HG03457 (cell line): Measurements from ENCODE around the gene HES6.

Experiments used
- ATAC-seq: cut with Tn5 transposase; IDR thresholded peaks from one replicate; pipeline ENCODE4 v1.9.1; 2021; ENCODE audit warnings: moderate number of reproducible peaks; ENCODE audit not compliant: unreplicated experiment

HES6 gene

DNA sequence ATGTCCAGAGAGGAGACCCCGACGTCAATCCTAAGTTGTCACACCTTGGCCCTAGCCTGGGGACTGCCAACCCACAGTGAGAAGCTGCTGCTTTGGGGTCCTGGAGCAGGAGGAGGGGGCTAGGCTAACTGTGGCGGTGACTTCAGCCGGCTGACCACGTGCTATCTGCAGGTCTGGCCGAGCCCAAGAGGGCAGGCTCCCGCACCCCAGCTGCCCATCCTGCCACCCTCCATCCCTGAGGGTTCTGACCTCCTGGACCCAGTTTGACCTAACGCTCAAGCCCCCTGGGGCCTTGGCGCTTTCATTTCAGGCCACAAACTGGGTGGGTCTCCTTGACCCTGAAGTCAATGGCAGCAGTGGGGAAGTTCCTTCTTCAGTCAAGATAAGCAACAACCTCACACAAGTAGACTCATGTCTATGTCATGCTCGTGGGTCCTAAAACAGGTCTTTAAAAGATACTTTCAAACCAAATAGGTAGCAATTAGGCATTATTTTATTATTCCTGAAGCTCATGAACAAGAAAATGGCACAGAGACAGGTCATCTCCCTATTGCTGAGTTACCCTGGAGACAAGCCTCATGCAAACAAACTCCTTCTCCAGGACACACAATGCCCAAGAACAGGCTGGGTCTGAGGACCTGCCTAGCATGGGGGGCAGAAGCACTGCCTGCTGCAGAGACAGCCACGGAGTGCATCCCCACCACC, 2.3 kb downstream of the HES6 start:
- no peak for ATAC-seq

DNA sequence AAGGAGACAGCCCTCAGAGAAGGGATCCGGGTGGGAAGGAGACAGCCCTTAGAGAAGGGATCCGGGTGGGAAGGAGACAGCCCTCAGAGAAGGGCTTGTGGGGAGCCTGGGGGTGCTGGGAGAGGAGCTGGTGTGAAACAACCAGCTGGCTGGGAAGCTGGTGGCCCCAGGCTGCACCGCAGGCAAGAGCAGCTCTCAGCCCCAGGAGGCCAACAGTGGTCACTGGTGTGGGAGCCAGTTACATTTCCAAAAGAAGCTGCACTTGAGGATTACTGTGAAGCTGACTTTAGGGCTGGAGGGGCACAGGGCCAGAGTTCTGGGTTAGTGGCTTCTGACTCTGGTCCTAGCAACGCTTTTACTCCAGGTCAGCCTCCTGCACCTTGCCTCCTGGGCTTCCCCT, 3.3 kb downstream of the HES6 start:
- no peak for ATAC-seq

DNA sequence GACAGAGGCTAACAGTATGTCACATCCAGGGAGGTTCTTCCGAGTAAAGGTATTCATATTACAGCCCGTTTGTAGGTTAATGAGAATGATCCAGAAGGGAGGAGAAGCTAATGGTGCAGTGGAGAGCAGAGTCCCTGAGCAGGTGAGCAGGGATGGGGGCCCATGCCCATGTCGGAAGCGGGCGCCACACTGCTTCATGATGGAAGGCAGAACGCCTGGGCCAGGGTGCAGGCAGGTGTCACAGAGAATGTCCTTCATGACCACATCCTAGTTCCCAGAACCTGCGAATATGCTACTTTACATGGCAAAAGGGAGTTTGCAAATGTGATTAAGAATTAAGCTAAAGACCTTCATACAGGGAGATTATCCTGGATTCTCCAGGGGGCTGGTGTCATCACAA, 4.0 kb downstream of the HES6 start:
- ATAC-seq, result no peak

DNA sequence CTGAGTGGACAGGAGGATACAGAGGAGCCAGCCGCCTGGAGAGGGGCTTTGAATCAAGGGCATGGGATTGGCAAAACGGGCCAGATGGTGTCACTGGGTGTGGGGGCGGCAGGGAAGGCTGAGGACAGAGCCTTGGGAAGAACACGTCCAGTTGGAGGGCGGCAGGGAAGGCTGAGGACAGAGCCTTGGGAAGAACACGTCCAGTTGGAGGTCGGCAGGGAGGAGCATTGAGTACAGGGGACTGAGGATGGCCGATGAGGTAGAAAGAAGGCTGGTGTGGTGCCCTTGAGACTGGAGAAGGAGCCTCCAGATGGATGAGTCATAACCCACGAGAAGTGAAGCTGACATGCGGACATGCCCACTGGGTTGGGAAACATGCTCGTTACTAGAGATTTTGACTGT, 4.5 kb downstream of the HES6 start:
- ATAC-seq, result no peak

DNA sequence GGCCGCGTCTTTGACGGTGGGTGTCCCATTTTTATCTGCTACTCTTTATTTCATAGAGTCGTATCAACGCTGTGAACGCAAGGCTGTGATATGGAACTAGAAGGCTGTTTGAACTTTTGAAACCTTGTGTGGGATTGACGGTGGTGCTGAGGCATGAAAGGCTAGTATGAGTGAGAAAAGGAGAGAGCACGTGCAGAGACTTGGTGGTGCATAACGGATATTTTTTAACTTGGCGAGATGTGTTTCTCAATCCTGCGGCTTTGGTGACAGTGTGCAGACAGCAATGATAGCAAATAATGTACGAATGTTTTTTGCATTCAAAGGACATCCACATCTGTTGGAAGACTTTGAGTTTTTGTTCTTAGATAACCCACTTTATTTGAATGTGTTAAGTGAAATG, 6.2 kb downstream of the HES6 start:
- no peak for ATAC-seq

DNA sequence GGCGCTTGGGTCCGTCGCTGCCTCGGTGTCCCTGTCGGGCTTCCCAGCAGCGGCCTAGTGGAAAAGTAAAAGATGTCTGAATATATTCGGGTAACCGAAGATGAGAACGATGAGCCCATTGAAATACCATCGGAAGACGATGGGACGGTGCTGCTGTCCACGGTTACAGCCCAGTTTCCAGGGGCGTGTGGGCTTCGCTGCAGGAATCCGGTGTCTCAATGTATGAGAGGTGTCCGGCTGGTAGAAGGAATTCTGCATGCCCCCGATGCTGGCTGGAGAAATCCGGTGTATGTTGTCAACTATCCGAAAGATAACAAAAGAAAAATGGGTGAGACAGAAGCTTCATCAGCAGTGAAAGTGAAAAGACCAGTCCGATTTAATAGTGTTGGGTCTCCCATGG, 8.0 kb downstream of the HES6 start:
- no peak for ATAC-seq

DNA sequence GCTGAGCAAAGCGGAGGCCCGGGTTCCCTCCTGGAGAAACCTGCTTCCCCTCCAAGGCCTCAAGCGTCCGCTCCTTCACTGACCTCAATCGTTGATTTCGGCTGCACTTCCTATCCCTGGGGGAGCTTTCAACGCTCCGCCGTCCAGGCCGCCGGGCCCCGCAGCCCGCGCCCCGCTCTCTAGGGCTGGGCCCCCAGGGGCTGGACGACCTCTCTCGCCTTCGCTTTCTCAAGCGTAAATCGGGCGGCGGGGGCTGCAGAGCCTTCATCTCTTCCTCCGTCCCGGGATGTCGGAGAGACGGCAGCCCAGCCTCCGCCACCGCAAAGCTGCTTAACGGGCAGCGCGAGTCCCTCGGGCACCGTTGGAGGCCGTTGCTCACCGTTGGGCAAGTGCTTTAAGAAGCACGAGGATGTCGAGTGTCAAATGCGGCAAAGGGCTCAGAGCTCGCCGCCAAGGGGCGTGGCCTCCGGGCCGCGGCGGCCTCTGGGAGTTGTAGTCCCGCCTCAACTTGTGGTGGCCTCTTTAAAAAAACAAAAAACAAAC, 8.5 kb downstream of the HES6 start:
- no peak for ATAC-seq

DNA sequence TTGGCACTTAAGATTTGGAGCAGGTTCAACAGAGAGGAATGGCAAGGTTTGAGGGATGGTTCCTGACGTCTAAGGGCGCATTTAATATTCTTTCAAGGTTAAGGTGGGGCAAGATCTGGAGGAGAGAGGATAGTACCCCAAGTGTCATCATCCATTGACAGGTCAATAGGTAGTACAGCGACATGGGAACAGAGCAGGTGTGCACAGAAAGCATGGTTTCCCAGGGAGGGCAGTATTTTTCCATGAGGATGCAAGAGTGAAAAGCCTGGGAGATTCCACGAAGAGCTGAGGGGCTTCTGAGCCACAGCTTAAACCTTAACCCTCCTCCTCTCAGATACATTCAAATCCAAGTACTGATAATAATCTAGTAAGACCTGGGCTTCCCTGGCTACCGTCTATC, 9.1 kb downstream of the HES6 start:
- ATAC-seq, result no peak

DNA sequence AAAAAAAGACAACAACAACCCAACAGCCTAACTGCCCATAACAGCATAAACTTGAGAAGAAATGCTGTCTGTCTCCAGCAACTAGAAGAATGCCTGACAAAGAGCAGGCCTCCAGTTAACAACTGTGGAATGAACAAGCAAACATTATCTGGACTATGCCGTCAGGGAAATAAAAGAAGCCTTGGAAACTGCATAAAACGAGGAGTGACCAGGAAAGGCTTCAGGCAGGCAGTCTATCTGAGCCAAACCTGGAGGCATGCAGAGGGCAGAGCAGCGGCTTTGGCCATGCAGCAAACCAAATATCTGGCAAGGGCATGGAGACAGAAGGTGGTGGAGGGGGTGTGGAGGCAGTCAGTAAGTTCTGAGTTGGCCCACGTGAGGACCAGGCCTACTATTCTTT, 11.1 kb downstream of the HES6 start:
- ATAC-seq, result no peak

DNA sequence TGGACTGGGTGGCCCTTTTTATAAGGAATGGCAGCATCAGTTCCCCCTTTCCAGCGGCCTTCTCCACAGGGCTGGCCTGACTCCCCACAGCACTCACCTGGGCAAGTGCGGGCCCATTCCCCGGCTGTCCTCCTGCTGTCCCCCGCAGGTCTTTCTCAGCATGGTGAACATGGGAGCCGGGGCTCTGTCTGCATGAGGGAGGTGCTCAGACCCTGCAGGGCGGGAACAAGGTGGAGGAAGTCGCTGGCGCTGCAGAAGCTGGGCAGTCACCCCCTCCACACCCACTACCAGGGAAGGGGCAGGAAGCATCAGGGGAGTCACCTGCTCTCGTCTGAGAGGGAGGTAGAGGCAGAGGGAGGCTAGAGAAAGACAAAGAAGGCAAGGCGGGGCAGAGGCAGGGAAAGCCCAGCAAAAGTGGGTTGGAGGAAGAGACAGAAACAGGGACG, 12.2 kb downstream of the HES6 start:
- ATAC-seq, result no peak

DNA sequence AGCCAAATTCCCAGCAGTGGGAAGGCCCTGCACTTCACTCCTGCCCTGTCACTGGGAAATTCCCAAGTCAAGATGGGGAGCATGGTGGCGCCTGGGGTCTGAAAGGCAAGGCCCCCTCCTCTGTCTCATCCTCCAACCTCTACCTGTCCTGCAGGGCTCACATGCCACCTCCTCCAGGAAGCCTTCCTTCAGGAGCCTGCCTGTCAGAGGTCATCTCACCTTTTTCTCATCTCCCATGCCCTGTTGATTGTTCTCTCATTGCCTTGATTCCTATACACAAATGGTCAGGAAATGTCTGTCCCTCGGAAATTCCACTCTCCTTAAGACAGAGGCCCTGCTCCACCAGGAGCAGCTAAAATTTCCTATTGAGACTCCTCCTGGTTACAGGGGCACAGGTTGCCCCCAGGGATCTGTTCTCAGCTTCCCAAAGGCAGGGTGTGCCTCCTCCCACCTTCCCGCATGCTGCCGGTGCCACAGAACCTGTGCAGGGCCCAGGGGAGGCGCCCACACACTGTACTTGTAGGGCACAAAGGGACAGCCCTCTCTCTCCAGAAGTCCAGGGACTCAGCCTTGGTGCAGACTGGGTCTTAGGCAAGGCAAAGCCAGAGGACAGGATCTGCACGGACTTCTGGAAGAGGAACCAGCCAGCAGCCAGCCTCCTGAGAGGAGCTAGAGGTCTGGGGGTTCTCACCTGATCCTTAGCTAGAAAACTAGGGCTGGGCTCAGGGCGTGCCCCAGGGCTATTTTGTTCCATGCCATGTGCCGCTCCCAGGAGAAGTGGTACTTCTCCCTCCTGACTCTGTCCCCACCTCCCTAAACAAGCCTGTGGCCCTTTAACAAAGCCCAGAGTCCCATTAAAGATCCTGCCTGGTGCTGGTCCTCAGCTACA, 12.9 kb downstream of the HES6 start:
- ATAC-seq, result no peak

DNA sequence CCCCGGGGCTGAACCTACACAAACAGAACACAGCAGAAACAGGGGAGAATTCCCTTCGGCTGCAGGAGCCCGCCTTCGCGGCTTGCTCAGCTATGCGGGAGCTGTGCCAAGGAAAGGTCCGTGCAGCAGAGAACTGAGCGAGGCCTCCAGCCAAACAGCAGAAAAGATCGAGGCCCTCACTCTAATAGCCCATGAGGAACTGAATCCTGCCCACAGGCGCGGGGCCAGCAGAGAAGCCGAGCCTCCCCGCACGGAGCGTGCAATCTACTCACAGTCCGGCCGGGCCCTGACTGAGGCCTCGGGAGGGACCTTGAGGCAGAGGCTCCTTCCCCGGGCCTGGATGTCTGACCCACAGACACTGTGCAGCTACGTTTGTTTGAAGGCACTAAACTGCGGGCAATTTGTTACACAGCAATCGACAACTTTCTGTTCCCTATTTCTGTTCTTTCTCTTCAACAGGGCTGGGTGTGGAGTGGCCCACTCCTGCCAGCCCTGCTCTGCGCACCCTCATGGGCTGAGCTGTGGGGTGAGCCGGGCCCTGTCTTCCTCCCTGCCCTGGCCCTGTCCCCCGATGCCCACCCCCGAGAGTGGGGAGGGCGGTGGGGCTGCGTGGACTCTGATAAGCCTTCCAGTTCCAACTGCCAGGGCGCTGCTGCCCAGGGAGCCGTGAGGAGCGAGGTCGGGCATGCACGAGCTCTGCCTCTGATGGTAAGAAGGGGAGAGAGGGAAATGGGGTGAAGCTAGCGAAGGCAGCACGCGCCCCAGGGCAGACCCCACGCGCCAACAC, 13.7 kb downstream of the HES6 start:
- ATAC-seq, result no peak

DNA sequence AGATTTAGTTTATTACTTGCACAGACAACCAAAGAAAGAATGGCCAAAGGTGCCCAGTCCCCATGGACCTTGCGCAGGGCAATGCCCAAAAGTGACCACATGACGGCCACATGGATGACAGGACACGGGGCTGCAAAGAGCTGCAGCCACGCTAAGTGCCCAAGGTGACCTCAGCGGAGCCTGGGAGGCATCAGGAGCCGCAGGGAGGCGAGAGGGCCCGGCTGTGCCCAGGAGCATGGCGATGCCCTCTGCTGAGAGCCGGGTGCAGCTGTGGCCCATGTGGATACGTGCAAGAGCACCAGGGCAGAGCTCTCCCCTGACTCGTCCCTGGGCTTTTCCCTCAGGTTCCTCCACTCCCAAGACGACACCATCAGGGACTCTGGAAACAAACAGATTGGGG, 14.7 kb downstream of the HES6 start:
- no peak for ATAC-seq

DNA sequence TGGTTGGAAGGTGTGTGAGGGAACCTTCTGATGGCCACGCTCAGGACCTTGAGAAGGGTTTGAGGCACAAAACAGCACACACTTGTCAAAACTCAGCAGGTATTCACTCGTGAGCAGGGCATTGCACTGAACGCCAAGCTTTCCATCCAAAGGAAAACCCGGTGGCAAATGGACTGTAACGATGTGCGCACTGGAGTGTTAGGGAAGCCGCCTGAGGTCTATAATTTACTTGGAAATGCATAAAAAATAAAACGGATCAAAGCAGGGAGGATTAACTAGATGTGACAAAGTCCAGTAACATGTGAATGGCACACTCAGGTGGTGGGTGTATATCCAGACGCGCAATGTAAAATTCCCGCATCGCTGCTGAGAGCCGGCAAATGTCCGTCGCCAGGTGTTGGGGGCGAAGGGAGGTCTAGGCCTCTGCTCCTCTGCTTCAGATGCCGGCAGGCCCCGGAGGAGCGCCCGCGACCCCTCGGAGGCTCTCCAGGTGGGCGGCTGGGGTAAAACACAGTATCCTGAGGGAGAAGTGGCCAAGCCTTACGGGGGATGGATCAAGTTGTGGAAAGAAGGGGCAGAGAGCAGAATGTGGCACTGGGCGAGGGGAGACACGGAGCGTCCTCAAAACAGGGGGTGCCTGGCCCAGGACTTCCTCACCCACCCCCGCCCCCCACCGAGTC, 15.3 kb downstream of the HES6 start:
- no peak for ATAC-seq

DNA sequence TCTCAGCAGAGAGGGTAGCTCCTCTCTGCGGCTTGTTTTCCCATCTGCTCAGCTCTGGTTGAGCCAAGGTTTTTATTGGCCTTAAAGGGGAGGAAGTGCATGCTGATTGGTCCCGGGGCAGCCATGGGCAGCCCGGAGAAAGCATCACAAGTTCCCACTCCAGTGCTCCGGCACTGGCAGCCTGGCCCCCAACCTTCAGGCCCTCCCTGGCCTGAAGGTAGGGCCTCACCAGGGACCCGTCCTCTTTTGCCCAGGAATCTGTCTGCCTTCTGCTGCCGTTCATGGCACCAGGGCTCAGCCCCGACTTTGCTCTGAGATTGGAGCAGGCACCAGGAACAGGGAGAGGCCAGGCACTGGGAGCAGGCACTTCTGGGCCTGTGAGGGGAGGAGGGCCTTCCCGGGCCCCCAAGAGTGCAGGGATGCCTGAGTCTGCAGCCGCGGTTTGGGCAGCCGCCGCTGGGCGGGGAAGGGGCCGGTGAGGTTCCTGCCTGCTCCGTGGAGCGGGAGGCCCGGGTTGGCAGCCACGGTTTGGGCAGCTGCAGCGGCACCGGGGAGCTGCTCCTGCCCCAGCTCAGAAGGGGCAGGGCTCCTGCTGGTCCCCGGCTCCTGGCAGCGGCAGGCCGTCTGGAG, 18.8 kb downstream of the HES6 start:
- ATAC-seq, result no peak

DNA sequence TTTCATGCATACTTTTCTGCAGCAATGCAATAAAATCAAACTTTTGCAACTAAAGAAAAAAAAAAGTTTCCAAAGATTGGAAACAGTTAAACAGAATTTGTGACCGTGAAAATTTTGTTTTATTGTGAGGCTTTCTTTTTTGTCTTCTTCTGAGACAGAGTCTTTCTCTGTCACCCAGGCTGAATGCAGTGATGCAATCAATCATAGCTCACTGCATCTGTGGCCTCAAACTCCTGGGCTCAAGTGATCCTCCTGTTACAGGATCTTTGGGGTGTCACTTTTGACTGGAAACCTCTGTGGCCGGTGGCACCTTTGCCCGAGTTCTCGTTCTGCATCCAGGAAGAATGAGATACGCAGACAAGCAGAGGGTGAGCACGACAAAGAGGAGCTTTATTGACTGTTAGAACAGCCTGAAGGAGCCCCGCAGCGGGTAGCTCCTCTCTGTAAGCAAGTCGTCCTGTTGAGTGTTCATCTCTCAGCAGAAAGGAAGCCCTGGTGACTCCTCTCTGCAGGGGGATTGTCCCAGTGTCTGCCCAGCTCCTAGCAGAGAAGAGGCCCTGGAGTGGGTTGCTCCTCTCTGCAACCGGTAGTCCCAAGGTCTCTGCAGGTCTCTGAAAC, 19.5 kb downstream of the HES6 start:
- ATAC-seq, result no peak

DNA sequence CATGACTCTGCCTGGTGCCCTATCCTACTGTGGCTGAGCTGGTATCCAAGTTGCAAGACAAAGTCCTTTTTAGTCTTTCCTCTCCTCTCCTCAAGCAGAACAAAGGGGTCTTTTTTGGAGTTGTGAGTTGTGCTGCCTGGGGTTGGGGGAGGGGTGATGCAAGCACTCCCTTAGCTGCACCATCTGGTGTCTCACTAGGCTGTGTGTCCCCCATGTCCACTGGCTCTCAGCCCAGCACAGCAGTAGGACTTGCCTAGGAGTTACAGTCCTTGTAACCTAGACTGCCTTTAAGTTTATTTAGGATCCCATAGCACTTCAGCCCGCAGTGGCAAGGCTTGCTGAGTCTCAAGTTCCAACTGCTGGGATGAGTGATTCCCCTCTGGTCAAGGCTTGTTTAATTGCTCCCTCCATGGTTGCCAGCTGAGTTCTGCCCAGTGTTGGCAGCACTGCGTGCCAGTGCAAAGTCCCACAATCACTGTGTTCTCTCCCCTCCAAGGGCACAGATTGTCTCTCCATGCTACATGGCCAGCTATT, 23.1 kb downstream of the HES6 start:
- no peak for ATAC-seq

DNA sequence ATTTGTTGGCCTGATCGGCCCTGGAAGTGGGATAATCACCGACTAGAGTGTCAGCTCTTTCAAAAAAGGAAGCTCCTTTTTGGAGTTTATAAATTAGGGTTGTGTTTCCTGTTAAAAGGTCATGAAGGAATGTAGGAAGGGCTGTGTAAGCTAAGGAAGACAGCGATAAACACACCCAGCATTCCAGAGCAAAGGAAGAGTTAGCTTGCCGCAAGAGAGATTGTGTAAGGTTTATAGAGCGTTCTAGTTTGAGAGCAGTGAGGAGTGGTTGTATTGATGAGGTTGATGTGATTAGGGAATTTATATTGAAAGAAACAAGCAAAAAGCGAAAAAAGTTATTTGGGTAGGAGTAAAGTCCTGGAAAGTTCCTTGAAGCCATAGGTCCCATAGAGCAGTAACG, 32.8 kb downstream of the HES6 start:
- ATAC-seq, result no peak

DNA sequence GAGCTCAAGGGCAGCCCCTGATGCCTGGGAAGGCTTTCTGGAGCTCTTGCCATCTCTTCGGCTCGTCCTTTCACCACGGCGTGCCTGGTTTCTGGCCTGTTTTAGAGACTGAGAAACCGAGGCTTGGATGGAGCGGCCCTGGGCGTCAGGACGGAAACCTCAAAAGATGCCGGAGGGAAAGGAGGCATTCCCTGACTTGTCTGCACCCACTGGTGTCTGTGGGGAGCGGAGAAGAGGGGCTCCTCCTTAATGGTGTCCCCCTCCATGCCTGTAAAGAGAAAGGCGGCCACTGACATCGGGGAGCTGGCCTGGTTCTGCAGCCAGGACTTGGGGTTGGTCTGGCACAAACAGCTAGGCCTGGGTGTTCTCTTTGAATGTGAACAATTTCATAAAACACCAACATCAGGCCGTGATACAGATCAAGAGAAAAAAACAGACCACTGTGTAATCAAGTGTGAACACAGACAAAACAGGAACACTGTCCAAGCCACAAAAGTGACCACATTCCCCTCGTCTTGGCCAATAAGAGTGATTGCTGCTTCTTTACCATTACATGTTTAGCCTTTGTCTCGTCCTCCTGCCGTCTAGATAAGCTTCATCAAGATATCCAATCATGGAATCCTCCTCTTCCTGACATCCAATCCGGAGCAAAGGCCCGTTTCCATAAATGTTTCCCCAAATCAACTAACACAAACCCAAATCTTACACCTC, 35.7 kb downstream of the HES6 start:
- no peak for ATAC-seq
